Effector memory CD8-positive, alpha-beta T cell (primary cell): ENCODE results near the gene SSNA1.

Source experiments
- ATAC-seq: fragments of 150-1000 bp; cut with Tn5 transposase; replicated peaks from 2 replicates; pipeline ENCODE4 v1.10.0; 2021; ENCODE audit warnings: mild to moderate bottlenecking, moderate library complexity
- DNase-seq, 3 experiments: peaks; one replicate each; pipeline ENCODE4 v3.0.0; 2021
- H3K27ac Mint-ChIP-seq, 2 donors: one replicate each; pipeline ENCODE4 v1.8.0; 2022; ENCODE audit warnings: mild to moderate bottlenecking in 2 of 2, mixed read lengths in 2 of 2, moderate library complexity in 2 of 2
- H3K27me3 Mint-ChIP-seq, 2 donors: one replicate each; pipeline ENCODE4 v1.8.0; 2022; ENCODE audit warnings: mixed read lengths in 2 of 2
- H3K36me3 Mint-ChIP-seq: one replicate; pipeline ENCODE4 v1.8.0; 2022; ENCODE audit warnings: mild to moderate bottlenecking, moderate library complexity, mixed read lengths; ENCODE audit not compliant: insufficient read depth
- H3K4me1 Mint-ChIP-seq, 2 donors: one replicate each; pipeline ENCODE4 v1.8.0; 2022; ENCODE audit warnings: low read depth in 2 of 2, mixed read lengths in 2 of 2
- H3K4me3 Mint-ChIP-seq, 2 donors: one replicate each; pipeline ENCODE4 v1.8.0; 2022; ENCODE audit warnings: mild to moderate bottlenecking in 2 of 2, mixed read lengths in 2 of 2, moderate library complexity in 2 of 2
- H3K9me3 Mint-ChIP-seq, 2 donors: one replicate each; pipeline ENCODE4 v1.8.0; 2022; ENCODE audit warnings: mixed read lengths in 2 of 2

Gene SSNA1

GRCh38 chr9:137223078-137223970 lies 34.8 kb downstream of the SSNA1 start:
- DNase-seq (peak; percentile 95 to 96 (median 96)), ATAC-seq (peak; percentile 89)
- Mint-ChIP-seq H3K27ac (peak overlapping the region; percentile 86 to 88), H3K9me3 (no peaks in the 10 kb centered on the region), H3K4me1 (peaks cover 4 to 6% of the 10 kb centered on the region in 2 donors), H3K4me3 (peak overlapping the region; percentile 78 to 83), H3K36me3 (peaks cover 13% of the 10 kb centered on the region), H3K27me3 (peaks cover 6 to 9% of the 10 kb centered on the region in 2 donors)

- ATAC-seq, result peak; percentile 13
- Mint-ChIP-seq H3K27me3 (peaks cover 6 to 9% of the 10 kb centered on the region in 2 donors), H3K9me3 (no peaks in the 10 kb centered on the region), H3K4me3 (peak within 1 kb of the TSS; percentile 78 to 83), H3K27ac (peak within 1 kb of the TSS; percentile 86 to 88), H3K4me1 (peaks cover 4 to 6% of the 10 kb centered on the region in 2 donors), H3K36me3 (peaks cover 13% of the 10 kb centered on the region)
- peak in 1 of 3 experiments; percentile 28 for DNase-seq
Observed at GRCh38 chr9:137224830-137225694, 36.6 kb downstream of the SSNA1 start, which contains the start of gene CYSRT1. CYSRT1 (plus strand) TSS chr9:137225174; CDS start chr9:137225622, 448 bp downstream.

GRCh38 chr9:137225699-137226331 lies 37.3 kb downstream of the SSNA1 start:
- Mint-ChIP-seq H3K4me1 (peaks cover 4 to 5% of the 10 kb centered on the region in 2 donors), H3K4me3 (no peak overlapping the region), H3K9me3 (no peaks in the 10 kb centered on the region), H3K27ac (no peak overlapping the region), H3K27me3 (peaks cover 6 to 9% of the 10 kb centered on the region in 2 donors), H3K36me3 (peaks cover 11% of the 10 kb centered on the region)
- DNase-seq, result no peak
- ATAC-seq, result no peak

GRCh38 chr9:137226338-137227053 lies 38.0 kb downstream of the SSNA1 start:
- Mint-ChIP-seq H3K4me1 (peaks cover 4 to 5% of the 10 kb centered on the region in 2 donors), H3K9me3 (no peaks in the 10 kb centered on the region), H3K4me3 (no peak overlapping the region), H3K27me3 (peaks cover 7 to 16% of the 10 kb centered on the region in 2 donors), H3K27ac (no peak overlapping the region), H3K36me3 (peaks cover 9% of the 10 kb centered on the region)
- no peak for DNase-seq
- ATAC-seq, result no peak

GRCh38 chr9:137227054-137227852 lies 38.8 kb downstream of the SSNA1 start, which contains the start of gene RNF224:
RNF224 (plus strand) TSS chr9:137227502; CDS start chr9:137228336, 834 bp downstream.
- H3K4me1 Mint-ChIP-seq, result peaks cover 4 to 5% of the 10 kb centered on the region in 2 donors
- H3K27ac Mint-ChIP-seq, result peak within 1 kb of the TSS in 1 of 2 donors; percentile 8
- DNase-seq, result peak; percentile 77 to 82 (median 81)

GRCh38 chr9:137227853-137228505 lies 39.5 kb downstream of the SSNA1 start:
- ATAC-seq (no peak), DNase-seq (no peak)
- Mint-ChIP-seq H3K4me1 (peaks cover 3 to 4% of the 10 kb centered on the region in 2 donors), H3K27me3 (peaks cover 16 to 24% of the 10 kb centered on the region in 2 donors), H3K4me3 (no peak overlapping the region), H3K9me3 (no peaks in the 10 kb centered on the region), H3K27ac (peak overlapping the region in 1 of 2 donors; percentile 8), H3K36me3 (peaks cover 9% of the 10 kb centered on the region)

More at GRCh38 chr9:137227054-137227852, 38.8 kb downstream of the SSNA1 start, which contains the start of gene RNF224:
- Mint-ChIP-seq H3K4me3 (no peak within 1 kb of the TSS), H3K9me3 (no peaks in the 10 kb centered on the region), H3K27me3 (peaks cover 14 to 24% of the 10 kb centered on the region in 2 donors), H3K36me3 (peaks cover 9% of the 10 kb centered on the region)
- peak; percentile 40 for ATAC-seq

GRCh38 chr9:137228506-137228967 lies 40.1 kb downstream of the SSNA1 start:
- no peak overlapping the region for H3K27ac Mint-ChIP-seq
- no peak for DNase-seq
- ATAC-seq, result no peak
- no peaks in the 10 kb centered on the region for H3K9me3 Mint-ChIP-seq
- H3K36me3 Mint-ChIP-seq, result peaks cover 5% of the 10 kb centered on the region
- peaks cover 2 to 4% of the 10 kb centered on the region in 2 donors for H3K4me1 Mint-ChIP-seq
- no peak overlapping the region for H3K4me3 Mint-ChIP-seq
- peaks cover 16 to 24% of the 10 kb centered on the region in 2 donors for H3K27me3 Mint-ChIP-seq

- H3K4me1 Mint-ChIP-seq, result peaks cover 2 to 4% of the 10 kb centered on the region in 2 donors
- H3K27me3 Mint-ChIP-seq, result peaks cover 16 to 24% of the 10 kb centered on the region in 2 donors
- H3K36me3 Mint-ChIP-seq, result no peaks in the 10 kb centered on the region
- H3K27ac Mint-ChIP-seq, result no peak overlapping the region
- ATAC-seq (no peak), DNase-seq (no peak)
- H3K4me3 Mint-ChIP-seq, result no peak overlapping the region
- no peaks in the 10 kb centered on the region for H3K9me3 Mint-ChIP-seq
Observed at GRCh38 chr9:137228968-137229896, 40.8 kb downstream of the SSNA1 start.

GRCh38 chr9:137229903-137230704 lies 41.6 kb downstream of the SSNA1 start:
- no peak overlapping the region for H3K4me3 Mint-ChIP-seq
- peaks cover 2 to 8% of the 10 kb centered on the region in 2 donors for H3K4me1 Mint-ChIP-seq
- ATAC-seq (no peak), DNase-seq (no peak)
- no peaks in the 10 kb centered on the region for H3K9me3 Mint-ChIP-seq
- H3K36me3 Mint-ChIP-seq, result no peaks in the 10 kb centered on the region
- H3K27ac Mint-ChIP-seq, result no peak overlapping the region
- H3K27me3 Mint-ChIP-seq, result peaks cover 16 to 32% of the 10 kb centered on the region in 2 donors
